Measurements from ENCODE around the gene NHS. TPM values are rescaled to one million over a fixed set of nuclear protein-coding genes. Genes with fewer than 3 reads are reported as not detected.
"Not testable (repeated sequence)": the region's sequence is repeated elsewhere in the genome, so short reads cannot be mapped to it uniquely, and the experiment has no call there.

The NHS gene
- total RNA-seq, 1 donor from 2014 or later: 14.2 TPM

DNA sequence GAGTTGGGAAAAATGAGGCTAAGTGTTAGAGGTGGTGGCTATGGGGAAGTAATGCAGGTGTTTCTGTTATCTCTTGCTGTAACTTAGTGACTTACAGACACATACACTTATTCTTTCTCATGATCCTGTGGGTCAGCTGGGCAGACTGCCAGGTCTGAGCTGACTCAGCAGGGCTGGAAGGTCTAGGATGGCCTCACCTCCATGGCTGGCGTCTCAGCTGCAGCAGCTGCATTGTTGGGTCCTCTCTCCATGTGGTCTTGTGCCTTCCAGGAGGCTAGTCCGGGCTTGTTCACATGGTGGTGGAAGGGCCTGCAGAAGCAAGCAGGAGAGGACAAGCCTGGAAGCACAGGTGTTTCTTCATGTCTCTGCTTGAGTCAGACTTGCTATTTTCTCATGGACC lies 172.7 kb downstream of the NHS start:
- peak; percentile 91 for DNase-seq (ENCODE audit: low read depth)

DNA sequence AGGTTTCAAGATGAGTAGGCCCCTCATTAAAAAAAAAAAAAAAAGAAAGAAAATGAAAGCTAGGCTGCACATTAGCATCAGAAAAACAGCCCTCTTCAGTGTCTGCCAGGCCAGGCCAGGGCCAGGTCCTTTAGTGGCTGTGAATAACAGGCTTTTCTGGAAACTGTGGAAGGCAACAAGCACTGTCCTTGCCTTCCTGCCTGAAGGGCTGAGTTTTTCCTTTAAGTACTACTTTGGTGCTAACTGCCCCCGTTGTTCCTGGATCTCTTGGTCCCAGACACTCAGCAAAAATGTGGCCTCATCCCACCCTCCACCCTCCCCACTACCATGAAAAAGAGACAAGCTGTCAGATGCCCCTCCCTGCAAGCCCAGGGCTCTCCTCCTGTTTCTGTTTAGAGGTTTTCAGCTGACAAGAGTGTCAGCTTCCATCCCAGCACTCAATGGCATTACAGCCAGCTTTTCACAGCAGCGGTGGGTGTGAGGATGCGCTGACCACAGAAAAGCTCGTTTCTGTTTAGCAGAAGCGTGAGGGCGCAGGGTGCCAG lies 174.2 kb downstream of the NHS start:
- no peak for DNase-seq (ENCODE audit: low read depth)

DNA sequence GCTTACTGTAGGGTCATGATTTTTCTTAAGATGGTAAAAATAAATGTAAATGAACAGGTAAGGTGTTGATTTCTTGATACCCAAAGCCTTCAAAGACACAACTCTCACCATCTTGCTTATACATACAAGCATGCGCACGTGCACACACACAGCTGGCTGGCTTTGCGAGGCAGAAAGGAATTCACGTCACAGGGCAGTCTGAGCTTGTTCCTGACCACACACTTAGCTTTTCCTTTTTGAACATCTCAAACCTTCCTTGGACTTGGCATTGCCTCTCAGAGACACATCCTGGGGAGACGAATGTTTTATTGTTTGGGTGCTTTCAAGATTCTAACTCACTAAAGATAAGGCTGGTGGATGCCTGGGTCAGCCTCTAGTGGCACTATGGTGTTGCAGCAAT lies 175.0 kb downstream of the NHS start:
- DNase-seq (ENCODE audit: low read depth): no peak

DNA sequence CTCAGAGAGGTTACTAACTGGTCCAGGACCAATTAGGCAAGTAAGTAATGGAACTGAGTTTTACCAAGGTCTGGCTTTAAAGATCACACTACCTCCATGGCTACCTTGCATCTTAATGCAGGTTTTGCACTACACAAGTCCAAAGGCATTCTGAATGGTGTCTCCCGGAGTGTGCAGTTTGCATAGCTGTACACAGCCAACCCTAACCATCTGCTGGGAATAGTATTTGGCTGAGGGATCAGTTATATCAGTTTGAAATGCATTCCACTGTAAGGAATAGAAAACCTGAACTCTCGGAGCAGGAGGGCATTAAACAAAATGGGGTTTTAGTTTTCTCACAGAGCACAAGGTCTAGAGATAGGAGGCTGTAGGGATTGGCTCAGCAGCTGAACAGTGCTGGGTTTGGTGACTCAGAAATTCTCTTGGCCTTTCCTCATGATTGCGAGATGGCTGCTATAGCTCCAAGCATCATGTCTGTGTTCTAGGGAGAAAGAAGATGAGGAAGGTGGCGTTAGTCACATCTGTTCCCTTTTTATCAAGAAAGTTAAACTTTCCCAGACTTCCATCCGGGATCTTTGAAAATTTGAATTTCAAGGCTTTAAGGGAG lies 177.1 kb downstream of the NHS start:
- DNase-seq (ENCODE audit: low read depth): peak; percentile 45

- DNase-seq (ENCODE audit: low read depth): peak; percentile 90
Observed at GRCh38 chrX:17553469-17553868, 178.5 kb downstream of the NHS start.

- no peak for DNase-seq (ENCODE audit: low read depth)
Observed at GRCh38 chrX:17553961-17554482, 179.0 kb downstream of the NHS start.

GRCh38 chrX:17554914-17555313 lies 179.9 kb downstream of the NHS start:
- DNase-seq (ENCODE audit: low read depth): no peak

- no peak for DNase-seq (ENCODE audit: low read depth)
Observed at GRCh38 chrX:17555846-17556245, 180.8 kb downstream of the NHS start.

DNA sequence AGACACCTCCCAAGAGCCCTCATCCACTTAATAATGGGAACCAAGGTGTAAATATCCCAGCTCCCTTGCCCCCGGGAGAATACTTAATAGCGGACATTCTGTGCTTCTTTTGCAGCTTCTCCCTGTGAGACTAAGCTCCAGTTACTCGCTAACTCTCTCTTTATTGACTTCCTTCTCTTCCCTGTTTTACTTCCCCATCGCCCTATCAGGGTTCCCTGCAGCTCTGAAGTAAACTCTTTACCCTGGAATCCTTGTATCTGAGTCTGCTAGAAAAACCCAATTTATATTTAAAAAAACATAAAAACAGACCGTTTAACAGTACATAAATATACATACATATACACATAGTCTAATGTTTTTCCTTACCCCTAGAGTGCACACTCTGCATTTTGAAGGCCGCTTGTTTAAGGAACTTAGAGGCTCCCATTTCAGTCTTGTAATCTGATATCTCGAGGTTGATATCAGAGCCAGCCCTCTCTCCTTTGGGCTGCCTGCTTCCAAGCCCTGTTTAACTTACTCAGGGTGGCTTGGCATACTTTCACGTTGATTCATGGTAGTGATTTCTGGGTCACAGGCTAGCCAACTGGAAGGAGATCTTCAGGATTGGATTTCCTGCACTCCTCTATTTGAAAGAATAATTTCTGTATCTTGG lies 184.9 kb downstream of the NHS start:
- DNase-seq (ENCODE audit: low read depth): peak; percentile 85

GRCh38 chrX:17560385-17560784 lies 185.4 kb downstream of the NHS start:
- DNase-seq (ENCODE audit: low read depth): no peak

DNA sequence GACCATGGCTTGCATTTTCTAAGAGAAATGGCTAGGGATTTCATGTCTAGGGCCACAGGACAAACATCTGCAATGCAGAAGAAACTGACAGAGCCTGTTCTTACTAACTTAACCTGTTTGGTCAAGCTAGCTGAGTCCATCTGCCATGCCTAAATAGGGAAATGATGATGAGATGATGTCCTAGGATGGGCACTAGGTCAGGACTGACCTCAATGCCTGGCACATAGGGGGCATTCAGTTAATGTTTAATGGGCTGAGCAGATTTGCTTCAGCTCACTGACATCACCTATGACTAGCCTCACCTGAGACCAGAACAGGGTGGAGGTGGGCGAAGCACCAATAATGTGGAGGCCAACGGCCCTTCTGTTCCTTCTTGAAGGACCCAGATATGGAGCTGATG lies 188.1 kb downstream of the NHS start:
- peak; percentile 77 for DNase-seq (ENCODE audit: low read depth)

DNA sequence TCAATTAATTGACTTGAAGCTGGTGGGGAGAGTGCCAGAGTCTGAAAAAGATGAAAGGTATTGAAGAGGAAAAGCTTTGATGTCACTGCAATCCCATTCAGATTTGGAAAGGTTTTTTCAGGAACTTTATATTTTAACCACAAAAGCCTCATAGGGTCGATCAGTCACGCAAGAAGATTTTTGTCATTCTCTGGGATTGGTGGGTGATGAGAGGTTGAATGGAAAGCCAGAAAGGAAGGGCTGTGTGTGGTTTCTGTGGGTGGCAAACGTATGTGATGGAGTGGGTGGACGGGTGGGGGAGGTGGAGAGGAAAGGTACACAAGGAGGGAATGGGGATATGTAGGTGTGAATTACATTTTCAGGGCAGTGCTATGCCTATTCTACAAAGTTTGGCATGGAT lies 188.5 kb downstream of the NHS start:
- DNase-seq (ENCODE audit: low read depth): peak; percentile 85

GRCh38 chrX:17564689-17565409 lies 189.8 kb downstream of the NHS start:
- DNase-seq (ENCODE audit: low read depth): peak; percentile 69

- no peak for DNase-seq (ENCODE audit: low read depth)
Observed at GRCh38 chrX:17566740-17567139, 191.7 kb downstream of the NHS start.

DNA sequence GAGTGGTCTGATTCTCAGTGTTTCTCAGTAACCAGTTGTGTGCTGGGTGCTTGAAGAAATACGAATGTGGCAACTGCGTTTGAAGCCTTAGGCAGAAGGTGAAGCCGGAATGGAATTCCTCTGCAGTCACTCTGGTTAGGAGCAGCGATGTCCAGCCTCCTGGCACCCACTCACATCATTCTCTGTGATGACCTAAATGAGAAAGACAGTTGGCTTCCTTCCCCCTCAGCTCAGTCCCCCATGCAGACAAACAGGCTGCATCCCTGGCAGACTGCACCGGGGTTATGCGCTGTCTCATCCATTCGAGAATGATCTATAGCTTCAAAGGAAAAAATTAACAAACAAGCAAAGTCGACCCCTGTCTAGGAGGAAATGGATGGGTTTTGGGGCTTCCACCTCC lies 192.2 kb downstream of the NHS start:
- DNase-seq (ENCODE audit: low read depth): peak; percentile 58

GRCh38 chrX:17567821-17568220 lies 192.8 kb downstream of the NHS start:
- no peak for DNase-seq (ENCODE audit: low read depth)

GRCh38 chrX:17568804-17569203 lies 193.8 kb downstream of the NHS start:
- DNase-seq (ENCODE audit: low read depth): not testable (repeated sequence)

- no peak for DNase-seq (ENCODE audit: low read depth)
Observed at GRCh38 chrX:17579026-17579425, 204.0 kb downstream of the NHS start.

- peak; percentile 98 for DNase-seq (ENCODE audit: low read depth)
Observed at GRCh38 chrX:17580539-17581152, 205.6 kb downstream of the NHS start.

DNA sequence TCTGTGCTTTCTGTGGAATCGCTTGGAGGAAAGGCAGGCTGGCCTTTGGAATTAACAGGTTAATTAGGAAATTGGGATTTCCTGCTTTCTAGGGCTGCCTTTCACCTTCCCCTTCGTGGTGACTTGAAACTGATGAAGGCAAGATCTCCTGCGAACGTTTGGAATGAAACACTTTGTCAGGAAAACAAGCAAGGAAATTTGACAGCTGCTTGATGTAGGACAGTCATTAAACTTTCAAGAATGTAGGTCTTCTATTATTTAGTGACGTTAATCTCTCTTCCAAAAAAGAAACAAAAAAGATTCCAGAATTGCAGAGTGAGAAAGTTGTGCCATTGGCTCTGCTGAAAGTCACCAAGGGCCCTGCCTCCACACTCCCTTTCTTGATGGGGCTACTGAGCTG lies 206.6 kb downstream of the NHS start:
- DNase-seq (ENCODE audit: low read depth): no peak

GRCh38 chrX:17584248-17584681 lies 209.3 kb downstream of the NHS start:
- DNase-seq (ENCODE audit: low read depth): peak; percentile 84

DNA sequence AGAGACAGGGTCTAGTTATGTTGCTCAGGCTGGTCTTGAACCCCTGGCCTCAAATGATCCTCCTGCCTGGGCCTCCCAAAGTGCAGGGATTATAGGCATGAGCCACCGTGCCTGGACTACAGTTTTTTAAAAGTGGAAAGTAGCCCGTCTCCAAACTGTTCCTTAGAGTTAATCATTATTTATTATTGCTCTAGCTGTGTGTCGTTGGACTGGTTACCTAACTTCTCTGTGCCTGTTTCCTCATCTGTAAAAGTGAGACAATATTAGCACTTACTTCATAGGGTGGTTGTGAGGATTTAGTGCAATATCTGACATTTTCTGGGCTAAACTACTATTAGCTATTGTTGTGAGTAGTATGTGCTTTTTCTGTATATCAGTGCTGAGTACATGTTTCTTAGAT lies 210.0 kb downstream of the NHS start:
- no peak for DNase-seq (ENCODE audit: low read depth)
